ENCODE results near the gene CDS1. TPM values are rescaled to one million over a fixed set of nuclear protein-coding genes. Genes with fewer than 3 reads are reported as not detected.

The CDS1 gene
- total and polyA plus RNA-seq, 2 of the 8 experiments (the other 6 are each of a cell fraction or from before 2014, with no cell fraction given), result 8.7 to 13.9 TPM

DNA sequence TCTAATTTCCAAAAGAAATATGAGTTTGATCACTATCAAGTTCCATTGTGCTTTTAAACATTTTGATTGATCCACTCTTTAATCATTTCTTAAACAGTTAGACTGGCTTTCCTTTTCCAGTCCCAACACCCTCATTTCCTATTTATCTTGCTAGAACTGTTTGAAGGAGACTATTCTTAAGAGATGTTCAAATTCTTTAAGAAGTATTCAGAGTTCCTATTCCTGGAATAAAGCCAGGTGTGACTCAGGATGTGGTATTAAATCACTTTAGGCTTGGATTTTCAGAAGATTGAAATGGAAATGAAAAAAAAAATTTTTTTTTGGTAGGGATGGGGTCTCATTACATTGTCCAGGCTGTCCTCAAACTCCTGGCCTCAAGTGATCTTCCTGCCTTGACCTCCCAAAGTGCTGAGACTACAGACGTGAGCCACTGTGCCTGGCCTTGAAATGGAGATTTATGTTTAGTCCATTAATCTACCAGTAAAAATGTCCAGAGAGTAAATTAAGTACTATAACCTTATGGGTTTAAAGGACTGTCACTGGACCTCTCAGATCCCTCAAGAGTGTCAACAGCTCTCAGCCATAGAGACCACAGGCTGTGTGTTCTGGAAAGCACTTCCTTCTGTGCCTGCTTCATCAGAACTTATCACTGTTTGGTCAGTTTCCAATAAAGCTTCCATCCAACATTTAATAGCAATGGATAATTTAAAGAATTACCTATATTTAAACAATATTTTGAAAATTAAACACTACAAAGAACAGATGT, 90.7 kb downstream of the CDS1 start:
- Histone ChIP-seq H2BK15ac (ENCODE audit: low read length) (no peak overlapping the region), H2AFZ (ENCODE audit: low read length) (no peak overlapping the region), H2BK120ac (replicated peaks; ENCODE audit: low read depth, low read length) (no peak overlapping the region), H3K56ac (replicated peaks; ENCODE audit: insufficient read length, low read depth, low read length) (no peak overlapping the region), H3K23ac (ENCODE audit: insufficient read length) (no peak overlapping the region), H2BK5ac (ENCODE audit: low read depth, low read length) (no peak overlapping the region), H3K27ac (ENCODE audit: low read depth, low read length) (no peak overlapping the region), H3K4ac (replicated peaks; ENCODE audit: insufficient read length, low read depth, low read length) (no peak overlapping the region), H3K9ac (replicated peaks in 1 of 4; ENCODE audit: extremely low read depth in 1 of 4, low read depth in 3 of 4, low read length in 3 of 4) (no peak overlapping the region), H3K79me2 (ENCODE audit: control insufficient read depth in 1 of 2, insufficient read depth in 2 of 2, low read length in 2 of 2) (no peaks in the 10 kb centered on the region), H3K79me1 (ENCODE audit: low read depth, low read length) (no peaks in the 10 kb centered on the region), H4K5ac (ENCODE audit: insufficient read length, low read depth, low read length) (no peak overlapping the region), H3K14ac (ENCODE audit: insufficient read length) (no peak overlapping the region), H2AK5ac (ENCODE audit: low read depth, low read length) (no peak overlapping the region), H3K9me3 (ENCODE audit: insufficient read depth in 2 of 2, low read depth in 1 of 2, low read length in 1 of 2) (no peaks in the 10 kb centered on the region), H2BK20ac (ENCODE audit: low read length) (no peak overlapping the region), H4K20me1 (replicated peaks in 1 of 2; ENCODE audit: control insufficient read depth in 1 of 2, insufficient read depth in 2 of 2, low read length in 2 of 2) (no peaks in the 10 kb centered on the region), H3K36me3 (ENCODE audit: control insufficient read depth in 2 of 4, insufficient read depth in 4 of 4, low read length in 3 of 4) (peaks cover 0 to 50% (median 30%) of the 10 kb centered on the region in 4 experiments; a peak in 6 of 8 replicates), H4K91ac (replicated peaks; ENCODE audit: insufficient read length, low read length) (no peak overlapping the region), H3K27me3 (replicated peaks in 1 of 4; ENCODE audit: control insufficient read depth in 3 of 4, extremely low read depth in 1 of 4, insufficient read depth in 3 of 4, low read length in 3 of 4) (no peaks in the 10 kb centered on the region), H3K4me3 (ENCODE audit: extremely low read depth in 1 of 4, insufficient read depth in 2 of 4, low read depth in 3 of 4, low read length in 4 of 4) (no peak overlapping the region), H4K8ac (ENCODE audit: extremely low read depth, insufficient read depth, low read length) (no peak overlapping the region), H3K4me2 (ENCODE audit: insufficient read depth in 1 of 2, low read depth in 2 of 2, low read length in 2 of 2) (no peak overlapping the region), H3K18ac (ENCODE audit: extremely low read depth, low read length) (no peak overlapping the region), H3K23me2 (ENCODE audit: low read depth, low read length) (no peaks in the 10 kb centered on the region), H3K4me1 (replicated peaks in 1 of 4; ENCODE audit: control insufficient read depth in 3 of 4, insufficient read depth in 4 of 4, low read length in 3 of 4) (no peaks in the 10 kb centered on the region), H2BK12ac (ENCODE audit: low read depth, low read length) (no peak overlapping the region)
- ChIA-PET CTCF (ENCODE audit: partially characterized antibody) (interaction anchor here (1.2 kb wide), 1 partner anchor 95 kb away, joined by 3 read pairs; no protein-coding TSS in a partner anchor), POLR2A (ENCODE audit: partially characterized antibody) (no interaction called here)
- WGBS, 2 experiments (ENCODE audit: extremely low coverage in 1 of 2, insufficient coverage in 1 of 2, insufficient read length in 1 of 2, insufficient replicate concordance in 2 of 2, low coverage in 1 of 2, low lambda C conversion rate in 2 of 2, missing lambda C conversion rate in 1 of 2), result 83% methylated on average over 1 of the region's 1 CpG; no CpG with 5 or more reads in 1 of the 2 experiments
- FAIRE-seq (no peak), DNase-seq (ENCODE audit: low read depth in 1 of 2, low spot score in 2 of 2) (no peak)
- TF ChIP-seq BCL11A (IDR thresholded peaks at IDR 0.05; ENCODE audit: low read depth in 2 of 2, low read length in 2 of 2), result no peak

All from H1 (cell line).